Endothelial cell of umbilical vein (primary cell): ENCODE results near the gene WRNIP1.

ENCODE experiments used
- CTCF ChIP-seq, 2 donors: IDR thresholded peaks; 1 replicate in 1 of 2; 2 replicates in 1 of 2; pipeline ENCODE4 v1.5.1; 2011; ENCODE audit warnings: low read length in 2 of 2, mild to moderate bottlenecking in 2 of 2, moderate library complexity in 2 of 2, control low read depth in 1 of 2, inconsistent platforms in 1 of 2, low read depth in 1 of 2; ENCODE audit not compliant: insufficient read depth in 1 of 2; ENCODE audit errors: extremely low read depth in 1 of 2
- POLR2AphosphoS5 ChIP-seq: IDR thresholded peaks from 2 replicates; pipeline ENCODE4 v1.6.1; 2012; ENCODE audit warnings: low read depth, mild to moderate bottlenecking, control low read depth, low read length, moderate library complexity; ENCODE audit not compliant: insufficient read depth

- TF ChIP-seq POLR2AphosphoS5 (no peak), CTCF (IDR thresholded peaks at IDR 0.05; ENCODE audit: extremely low read depth in 1 of 2, insufficient read depth in 1 of 2, low read depth in 1 of 2, low read length in 2 of 2) (no peak)
Observed at GRCh38 chr6:2831392-2831791, 66.2 kb downstream of the WRNIP1 start.
